HCEC 1CT (cell line): ENCODE measurements around the gene EEFSEC.

ENCODE experiments used
- DNase-seq: peaks from one replicate; pipeline ENCODE4 v3.0.0-alpha.2; 2017

Gene EEFSEC

GRCh38 chr3:128275316-128276145, 122.2 kb downstream of the EEFSEC start:
- no peak for DNase-seq

DNA sequence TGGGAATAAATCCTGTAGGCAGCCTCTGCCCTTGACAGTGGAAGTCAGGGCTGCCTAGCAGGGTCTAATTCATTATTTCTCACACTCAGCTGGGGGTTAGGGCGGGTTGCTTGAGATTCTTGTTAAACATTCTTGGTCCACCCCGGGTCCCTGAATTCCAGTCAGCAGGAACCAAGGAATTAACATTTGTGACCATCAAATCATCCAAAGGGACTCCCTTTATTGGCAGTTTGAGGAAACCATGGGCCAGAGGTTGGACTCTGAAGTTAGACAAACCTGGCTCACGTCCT, 122.8 kb downstream of the EEFSEC start:
- no peak for DNase-seq

DNA sequence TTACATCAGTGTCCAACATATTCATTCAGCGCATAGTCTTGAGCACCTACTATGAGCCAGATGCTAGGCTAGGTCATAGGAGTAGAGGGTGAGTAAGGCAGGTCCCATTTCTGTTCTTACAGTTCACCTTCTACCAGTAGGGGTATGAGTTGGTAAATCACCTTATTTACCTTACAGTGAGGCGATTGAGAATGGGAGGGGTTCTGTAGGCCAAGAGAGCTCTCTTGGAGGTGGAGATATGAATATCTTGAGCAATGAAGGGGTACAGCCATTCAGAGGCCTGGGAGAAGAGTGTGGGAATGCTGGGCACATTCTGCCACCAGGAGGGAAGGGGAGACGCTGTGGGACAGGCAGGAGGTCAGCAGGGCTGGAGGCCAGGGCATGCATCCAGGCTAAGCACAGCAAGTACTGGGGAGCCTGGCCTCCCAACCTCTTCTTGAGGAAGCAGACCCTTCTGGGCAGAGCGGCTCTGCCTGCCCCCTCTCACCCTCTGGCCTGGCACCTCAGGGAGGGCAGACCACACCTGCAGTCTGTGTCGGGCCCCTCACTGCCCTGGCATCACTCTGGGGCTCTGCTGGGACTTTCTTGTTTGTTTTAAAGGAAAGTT, 123.4 kb downstream of the EEFSEC start:
- DNase-seq: no peak

DNA sequence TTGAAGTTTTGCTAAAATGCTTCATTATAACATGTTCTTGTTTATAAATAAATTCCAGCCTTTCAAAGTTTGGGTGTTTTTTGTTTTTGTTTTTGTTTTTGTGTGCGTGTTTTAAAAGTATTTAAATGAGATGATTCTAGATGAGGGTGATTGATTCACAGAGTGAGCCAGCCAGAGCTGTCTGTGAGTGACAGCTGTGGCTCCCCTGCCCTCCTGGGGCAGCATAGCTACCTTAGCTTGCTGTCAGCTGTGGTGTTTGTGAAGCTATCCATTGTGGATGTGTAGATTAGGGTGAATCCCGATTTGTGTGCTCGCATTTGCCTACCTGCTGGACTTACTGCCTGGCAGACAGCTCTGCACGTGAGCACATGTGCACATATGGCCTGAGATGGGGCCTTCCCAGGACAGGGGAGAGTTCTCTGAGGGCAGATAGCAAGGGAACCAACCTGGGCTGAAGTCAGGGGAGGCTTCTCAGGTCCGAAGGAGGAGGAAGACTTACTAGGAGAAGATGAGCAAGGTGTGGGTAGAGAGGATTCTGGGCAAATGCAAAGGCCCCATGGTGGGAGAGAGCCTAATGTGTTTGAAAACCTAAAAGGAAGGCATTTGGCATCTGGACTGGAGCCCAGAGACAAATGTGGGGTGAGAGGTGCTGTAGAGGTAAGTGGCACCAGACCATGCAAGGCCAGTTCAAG, 124.2 kb downstream of the EEFSEC start:
- no peak for DNase-seq

DNA sequence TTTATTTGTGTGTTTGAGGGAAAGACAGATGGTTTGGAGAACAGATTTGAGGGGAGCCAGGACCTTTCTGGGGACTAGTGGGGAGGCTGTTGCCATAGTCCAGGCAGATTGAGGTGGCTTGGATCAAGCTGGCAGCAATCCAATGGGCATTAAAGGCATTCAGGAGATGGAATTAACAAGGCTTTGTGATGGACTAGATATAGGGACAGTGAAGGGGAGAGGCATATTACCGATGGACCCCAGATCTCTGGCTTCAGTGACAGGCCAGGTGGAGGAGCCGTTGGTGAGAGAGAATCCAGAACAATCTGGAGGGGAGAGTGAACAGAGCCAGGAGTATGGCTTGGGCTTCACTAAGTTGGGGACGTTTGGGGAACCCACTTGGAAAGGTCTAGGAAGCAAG, 124.8 kb downstream of the EEFSEC start:
- no peak for DNase-seq

DNA sequence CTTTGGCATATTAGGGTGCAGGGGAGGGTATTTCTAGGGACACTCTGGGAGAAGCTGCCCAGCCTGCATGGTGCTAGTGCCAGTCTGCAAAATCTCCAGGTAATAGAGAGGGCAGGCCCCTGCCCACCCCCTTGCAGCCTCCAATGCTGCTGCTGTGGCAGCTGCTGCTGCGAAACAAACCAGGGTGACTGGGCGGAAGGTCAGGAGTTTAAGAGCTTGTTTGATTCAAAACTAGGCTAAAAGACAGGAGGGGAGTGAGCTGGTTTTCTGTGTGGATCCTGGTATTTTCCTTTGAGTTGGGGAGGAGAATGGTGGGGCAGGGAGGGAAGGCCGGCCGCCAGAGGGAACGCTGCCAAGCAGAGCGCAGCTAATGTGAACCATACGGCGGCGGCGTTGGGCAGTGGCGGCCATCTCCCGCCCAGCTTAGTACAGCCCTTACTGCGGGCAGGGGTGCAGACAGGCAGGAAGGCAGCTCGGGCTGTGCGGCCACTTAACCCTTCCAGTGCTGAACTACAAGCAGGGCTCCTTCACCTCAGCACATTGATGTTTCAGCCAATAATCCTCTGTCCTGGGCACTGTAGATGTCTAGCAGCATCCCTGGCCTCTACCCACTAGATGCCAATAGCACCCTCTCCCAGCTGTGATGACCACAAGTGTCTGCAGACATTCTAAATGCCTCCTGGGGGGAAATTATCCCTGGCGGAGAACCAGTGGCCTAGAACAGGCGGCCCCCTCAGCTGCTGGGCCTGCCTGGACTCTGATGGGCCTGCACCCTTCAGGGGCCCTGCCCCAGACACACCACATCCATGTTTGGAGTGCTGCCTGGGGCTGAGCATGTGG, 125.7 kb downstream of the EEFSEC start:
- no peak for DNase-seq

DNA sequence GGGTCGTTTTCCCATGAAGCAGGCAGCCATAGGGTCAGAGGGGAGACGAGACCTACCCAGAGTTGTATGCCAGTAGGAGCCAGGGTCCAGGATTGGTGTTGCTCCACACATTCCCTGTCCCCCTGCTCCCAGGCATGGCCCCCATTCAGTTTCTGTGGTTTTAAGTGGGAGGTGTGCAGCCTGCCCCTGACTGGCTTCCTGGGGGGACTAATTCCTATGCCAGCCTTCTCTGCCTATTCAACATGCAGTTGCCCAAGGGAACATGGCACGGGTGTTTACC, 126.3 kb downstream of the EEFSEC start:
- DNase-seq: no peak

DNA sequence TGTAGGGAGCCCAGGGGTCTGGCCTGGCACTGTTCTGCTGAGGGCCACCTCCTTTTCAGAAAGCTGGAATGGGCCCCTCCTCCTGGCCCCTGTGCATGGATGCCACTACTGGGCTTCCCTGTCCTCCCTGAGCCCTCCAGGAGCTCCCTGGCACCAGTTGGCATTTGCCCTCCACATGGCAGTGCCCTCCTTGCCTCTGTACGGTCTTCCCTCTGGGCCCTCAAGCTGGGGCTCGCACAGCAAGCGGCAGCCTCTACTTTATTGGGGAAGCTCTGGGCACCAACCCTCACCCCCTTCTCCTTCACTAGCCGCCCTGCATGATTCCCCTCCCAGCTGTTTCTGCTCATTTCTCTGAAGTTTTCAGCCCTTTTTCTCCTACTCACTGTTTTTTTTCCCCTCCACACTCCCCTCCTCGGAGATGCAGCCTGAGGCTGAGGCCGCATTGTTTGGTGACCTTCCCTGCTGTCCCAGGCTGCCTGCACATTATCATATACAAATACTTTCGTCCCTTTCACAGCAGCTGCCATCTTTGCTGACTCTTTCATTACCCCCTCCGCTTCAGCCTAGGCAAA, 127.3 kb downstream of the EEFSEC start:
- DNase-seq: no peak

DNA sequence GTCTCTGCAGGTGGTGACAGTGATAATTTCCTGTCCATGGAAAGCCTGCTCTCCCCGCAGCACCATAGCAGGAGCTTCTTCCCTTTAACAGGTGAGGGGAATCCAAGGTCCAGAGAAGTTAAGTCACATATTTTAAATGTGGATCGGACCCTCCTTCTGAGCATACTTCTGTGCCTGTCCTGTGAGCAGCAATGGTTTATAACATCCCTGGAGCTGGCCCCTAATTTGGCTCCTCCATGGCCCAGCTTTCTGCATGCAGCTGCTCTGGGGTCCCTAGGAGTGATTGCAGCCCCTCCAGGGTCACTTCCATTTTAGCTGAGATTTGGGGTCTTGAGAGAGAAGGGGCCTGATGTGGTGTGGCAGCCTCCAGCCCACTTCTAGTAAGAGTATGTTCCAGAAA, 127.8 kb downstream of the EEFSEC start:
- DNase-seq: no peak

DNA sequence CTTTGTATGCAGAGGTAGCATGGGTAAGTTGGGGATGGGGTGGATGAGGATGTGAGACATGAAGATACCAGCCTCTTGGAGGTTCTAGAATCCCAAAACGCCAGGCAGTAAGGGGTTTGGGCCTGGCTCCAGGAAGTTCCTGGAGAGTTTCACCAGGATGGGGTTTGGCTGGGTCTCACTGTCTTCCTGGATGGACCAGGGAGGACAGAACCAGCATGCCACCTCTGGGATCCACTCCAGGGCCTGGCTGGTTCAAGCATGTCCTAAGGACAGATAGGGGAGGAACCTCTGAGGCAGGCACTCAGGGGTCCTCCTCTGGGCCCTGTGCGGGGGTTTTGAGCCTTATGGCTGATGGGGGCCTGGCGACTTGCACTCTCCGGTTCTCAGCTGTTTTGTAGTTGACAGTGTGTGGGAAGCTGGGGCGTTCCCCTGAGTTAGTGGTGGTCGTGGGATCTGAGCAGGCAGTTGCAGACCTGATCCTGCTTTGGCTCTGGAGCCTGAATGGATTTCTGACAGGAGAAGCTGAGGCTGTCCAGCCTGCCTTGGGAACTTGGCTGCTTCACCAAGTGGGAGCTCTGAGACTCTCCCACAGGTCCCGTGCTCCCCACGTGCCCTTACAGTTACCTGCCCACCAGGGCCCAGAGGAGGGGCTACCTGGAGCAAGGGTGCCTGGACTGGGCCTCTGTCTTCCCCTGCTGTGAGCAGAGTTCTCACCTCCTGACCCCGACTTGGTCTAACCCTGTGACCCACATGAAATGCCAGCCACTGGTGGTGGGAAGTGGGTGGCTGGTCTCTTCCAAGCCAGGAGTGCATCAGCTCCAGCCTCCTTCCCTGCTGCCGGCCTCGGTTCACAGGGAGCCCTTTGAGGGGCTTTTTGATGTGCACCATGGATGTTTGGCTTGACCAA, 128.4 kb downstream of the EEFSEC start:
- DNase-seq: no peak

- DNase-seq: no peak
Measured at GRCh38 chr3:128282380-128283196, 129.3 kb downstream of the EEFSEC start.

- DNase-seq: no peak
Measured at GRCh38 chr3:128283421-128283820, 130.1 kb downstream of the EEFSEC start.

DNA sequence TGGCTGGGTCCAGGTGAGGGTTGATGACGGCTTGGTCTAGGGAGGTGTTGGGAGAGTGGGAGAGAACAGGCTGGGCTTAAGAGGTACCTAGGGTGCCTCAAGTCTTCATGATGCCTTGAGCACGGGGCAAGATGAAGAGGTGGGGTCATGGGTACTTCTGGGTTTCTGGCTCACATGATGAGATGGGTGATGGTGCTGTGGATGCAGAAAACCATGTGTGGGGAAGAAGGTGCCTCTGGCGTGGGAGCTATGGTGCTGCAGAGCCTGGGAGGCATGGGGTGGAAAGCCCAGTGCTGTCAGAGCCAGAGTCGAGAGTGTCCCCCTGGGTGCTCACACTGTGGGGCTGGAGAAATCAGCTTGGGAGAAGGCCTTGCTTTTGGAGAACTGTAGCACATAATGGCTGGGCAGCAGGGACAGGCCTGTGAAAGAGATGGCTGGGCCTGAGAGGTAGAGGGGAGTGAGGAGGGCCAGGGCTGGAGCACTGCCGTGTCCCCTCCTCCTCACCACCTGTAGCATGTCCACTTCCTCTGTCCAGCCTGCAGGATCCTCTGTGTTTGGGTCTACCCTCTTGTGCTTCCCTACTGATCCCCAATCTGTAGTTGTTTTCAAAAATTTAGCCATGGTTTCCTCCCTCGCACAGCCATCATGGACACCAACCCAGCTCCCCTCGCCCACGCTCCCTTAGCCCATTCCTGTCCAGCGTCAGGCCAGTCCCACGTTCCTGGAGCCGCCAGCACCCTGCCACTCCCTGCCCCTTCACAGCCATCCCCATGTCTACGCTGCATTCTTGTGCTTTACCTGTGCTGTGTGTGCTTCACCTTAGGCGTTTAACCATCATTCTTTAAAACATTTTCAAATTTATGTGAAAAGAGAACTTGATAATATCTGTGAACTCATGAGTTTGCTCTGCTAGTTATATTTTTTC, 132.0 kb downstream of the EEFSEC start:
- DNase-seq: no peak

- no peak for DNase-seq
Measured at GRCh38 chr3:128285967-128286321, 132.7 kb downstream of the EEFSEC start.

DNA sequence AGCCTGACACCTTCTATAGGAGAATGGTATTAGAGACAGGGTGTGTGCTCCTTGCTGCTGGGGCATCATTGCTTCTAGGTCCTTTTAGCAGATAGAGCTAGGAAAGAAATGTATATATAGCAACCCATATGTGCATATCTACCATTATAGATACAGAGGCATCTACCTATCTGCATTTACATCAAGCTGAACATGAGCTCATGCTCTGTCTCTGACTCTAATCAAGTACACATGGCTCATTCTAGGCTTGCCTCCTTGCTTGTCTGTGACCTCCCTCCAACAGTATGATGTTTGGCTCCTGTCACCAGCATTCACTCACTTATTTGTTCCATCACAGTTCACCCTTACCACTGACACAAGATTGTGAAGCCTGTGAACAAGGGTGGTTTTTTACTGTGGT, 133.4 kb downstream of the EEFSEC start:
- DNase-seq: no peak

DNA sequence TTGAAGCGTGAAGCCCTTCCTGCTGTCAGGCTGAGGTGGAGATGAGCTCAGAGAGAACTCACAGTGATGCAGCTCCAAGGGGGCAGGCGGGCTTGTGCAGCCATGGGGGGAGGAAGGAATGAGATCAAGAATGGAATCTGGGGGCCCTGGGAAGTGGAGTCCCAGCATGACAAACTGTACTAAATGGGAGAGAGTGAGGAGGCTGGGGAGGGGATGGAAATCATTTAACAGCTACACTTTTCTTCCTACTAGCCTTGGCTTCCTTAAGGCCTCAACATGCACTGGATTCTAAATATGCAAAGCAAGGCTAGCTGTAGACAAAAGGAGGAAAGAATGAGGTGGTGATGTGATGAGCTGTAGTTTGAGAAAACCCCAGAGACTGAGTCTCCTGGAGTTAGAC, 133.9 kb downstream of the EEFSEC start:
- DNase-seq: no peak

GRCh38 chr3:128289534-128289933, 136.3 kb downstream of the EEFSEC start:
- no peak for DNase-seq

DNA sequence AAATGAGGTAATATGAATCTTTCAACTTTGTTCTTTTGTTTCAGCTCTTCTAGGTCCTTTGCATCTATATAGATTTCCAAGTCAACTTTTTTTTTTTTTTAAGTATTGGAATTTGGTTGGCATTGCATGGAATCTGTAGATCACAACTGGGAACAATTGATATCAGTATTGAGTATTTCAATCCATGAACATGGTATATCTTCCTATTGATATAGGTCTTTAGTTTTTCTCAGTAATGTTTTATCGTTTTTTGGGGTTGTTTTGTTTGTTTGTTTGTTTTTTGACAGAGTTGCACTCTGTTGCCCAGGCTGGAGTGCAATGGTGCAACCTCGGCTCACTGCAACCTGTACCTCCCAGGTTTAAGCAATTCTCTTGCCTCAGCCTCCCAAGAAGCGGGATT, 137.2 kb downstream of the EEFSEC start:
- DNase-seq: no peak

GRCh38 chr3:128293930-128294329, 140.6 kb downstream of the EEFSEC start:
- DNase-seq: no peak

GRCh38 chr3:128294999-128295468, 141.8 kb downstream of the EEFSEC start:
- DNase-seq: no peak
